GM18517 (cell line): ENCODE results near the gene CYP19A1.

Experiments
- ATAC-seq: cut with Tn5 transposase; IDR thresholded peaks from one replicate; pipeline ENCODE4 v1.9.1; 2021; ENCODE audit warnings: mild to moderate bottlenecking, moderate library complexity; ENCODE audit not compliant: unreplicated experiment

Gene CYP19A1

GRCh38 chr15:51328926-51329325 lies 9.5 kb downstream of the CYP19A1 start:
- no peak for ATAC-seq

GRCh38 chr15:51327081-51327480 lies 11.3 kb downstream of the CYP19A1 start:
- ATAC-seq, result no peak

- no peak for ATAC-seq
Observed at GRCh38 chr15:51325167-51325566, 13.2 kb downstream of the CYP19A1 start.

- ATAC-seq, result no peak
Observed at GRCh38 chr15:51323749-51324148, 14.6 kb downstream of the CYP19A1 start.

- no peak for ATAC-seq
Observed at GRCh38 chr15:51322621-51323296, 15.6 kb downstream of the CYP19A1 start.

GRCh38 chr15:51321316-51321715 lies 17.1 kb downstream of the CYP19A1 start:
- ATAC-seq, result no peak

GRCh38 chr15:51320843-51321242 lies 17.6 kb downstream of the CYP19A1 start:
- no peak for ATAC-seq

GRCh38 chr15:51319539-51319938 lies 18.9 kb downstream of the CYP19A1 start:
- ATAC-seq, result no peak

GRCh38 chr15:51318382-51319150 lies 19.8 kb downstream of the CYP19A1 start:
- no peak for ATAC-seq

- no peak for ATAC-seq
Observed at GRCh38 chr15:51316636-51317035, 21.8 kb downstream of the CYP19A1 start.

- ATAC-seq, result no peak
Observed at GRCh38 chr15:51315726-51316125, 22.7 kb downstream of the CYP19A1 start.

- ATAC-seq, result no peak
Observed at GRCh38 chr15:51314391-51315337, 23.7 kb downstream of the CYP19A1 start.

- ATAC-seq, result no peak
Observed at GRCh38 chr15:51313644-51314280, 24.6 kb downstream of the CYP19A1 start.

- no peak for ATAC-seq
Observed at GRCh38 chr15:51313074-51313393, 25.4 kb downstream of the CYP19A1 start.

- no peak for ATAC-seq
Observed at GRCh38 chr15:51312166-51313073, 26.0 kb downstream of the CYP19A1 start.

GRCh38 chr15:51311510-51311909 lies 26.9 kb downstream of the CYP19A1 start:
- ATAC-seq, result no peak

- no peak for ATAC-seq
Observed at GRCh38 chr15:51310064-51310463, 28.3 kb downstream of the CYP19A1 start.

GRCh38 chr15:51307811-51308210 lies 30.6 kb downstream of the CYP19A1 start:
- no peak for ATAC-seq

GRCh38 chr15:51307325-51307724 lies 31.1 kb downstream of the CYP19A1 start:
- no peak for ATAC-seq

GRCh38 chr15:51303462-51303980 lies 34.9 kb downstream of the CYP19A1 start:
- no peak for ATAC-seq
